OCI-LY7 (cell line): ENCODE measurements around the gene UTP20. TPM values are rescaled to one million over a fixed set of nuclear protein-coding genes. Genes with fewer than 3 reads are reported as not detected.

Source experiments
- BruUV-seq: library from RNA; stranded (reverse); fragments of 400-500 nt; replicated peaks from 2 replicates; lab custom pipeline; 2021; lab: Mats Ljungman, UMichigan
- CTCF ChIA-PET: fragments of 300-600 bp; sonication (Branson Sonifier 250); formaldehyde crosslinking; loops from one replicate; lab custom pipeline; 2022; ENCODE audit warnings: antibody characterized with exemption; ENCODE audit not compliant: unreplicated experiment; lab: Charles Lee
- POLR2A ChIA-PET: fragments of 300-600 bp; sonication (Branson Sonifier 250); formaldehyde crosslinking; loops from one replicate; lab custom pipeline; 2022; ENCODE audit warnings: antibody characterized with exemption; lab: Charles Lee
- DNase-seq: peaks from one replicate; pipeline ENCODE4 v3.0.0-alpha.2; 2015; ENCODE audit warnings: low spot score
- H2AFZ ChIP-seq: fragments of 200-600 bp; sonication (generic), shearing (Covaris generic); 2 replicates; pipeline ENCODE4 v1.6.1; 2014; ENCODE audit warnings: mild to moderate bottlenecking, antibody characterized with exemption, low read length, moderate library complexity
- H3K27ac ChIP-seq: fragments of 200-600 bp; sonication (generic); 2 replicates; pipeline ENCODE4 v1.5.1; 2014; ENCODE audit warnings: mixed run types, low read depth, mild to moderate bottlenecking, moderate library complexity, low read length, inconsistent platforms; ENCODE audit not compliant: poor library complexity, severe bottlenecking
- H3K36me3 ChIP-seq: fragments of 200-600 bp; sonication (generic); 2 replicates; pipeline ENCODE4 v1.6.1; 2014; ENCODE audit warnings: mild to moderate bottlenecking, antibody characterized with exemption, low read length, moderate library complexity, mixed read lengths; ENCODE audit not compliant: insufficient read depth
- H3K4me1 ChIP-seq: fragments of 200-600 bp; sonication (generic); 2 replicates; pipeline ENCODE4 v1.5.1; 2014; ENCODE audit warnings: mild to moderate bottlenecking, low read length; ENCODE audit not compliant: insufficient read depth, poor library complexity, severe bottlenecking
- H3K4me2 ChIP-seq: fragments of 200-600 bp; sonication (generic); 2 replicates; pipeline ENCODE4 v1.6.1; 2014; ENCODE audit warnings: mild to moderate bottlenecking, low read length
- H3K4me3 ChIP-seq: fragments of 200-600 bp; sonication (generic); 2 replicates; pipeline ENCODE4 v1.5.1; 2014; ENCODE audit warnings: mild to moderate bottlenecking, low read depth, low read length; ENCODE audit not compliant: poor library complexity, severe bottlenecking
- H3K79me2 ChIP-seq: fragments of 200-600 bp; sonication (generic); 2 replicates; pipeline ENCODE4 v1.6.1; 2016; ENCODE audit warnings: low read depth, mild to moderate bottlenecking, low read length, moderate library complexity, mixed read lengths; ENCODE audit not compliant: insufficient read depth
- H3K9me2 ChIP-seq: fragments of 200-600 bp; sonication (generic); 2 replicates; pipeline ENCODE4 v1.6.1; 2016; ENCODE audit warnings: mild to moderate bottlenecking, low read length, mixed read lengths; ENCODE audit not compliant: insufficient read depth
- H3K9me3 ChIP-seq: fragments of 200-600 bp; sonication (generic); 2 replicates; pipeline ENCODE4 v1.6.1; 2014; ENCODE audit warnings: mild to moderate bottlenecking, mixed run types, low read length, mixed read lengths
- H4K20me1 ChIP-seq: fragments of 200-600 bp; sonication (generic); 2 replicates; pipeline ENCODE4 v1.6.1; 2014; ENCODE audit warnings: mild to moderate bottlenecking, antibody characterized with exemption, low read length, moderate library complexity, mixed read lengths; ENCODE audit not compliant: insufficient read depth
- CTCF ChIP-seq: fragments of 200-600 bp; sonication (generic); conservative IDR thresholded peaks from 2 replicates; pipeline ENCODE4 v1.5.1; 2014; ENCODE audit warnings: mild to moderate bottlenecking, antibody characterized with exemption, low read length, moderate library complexity, mixed read lengths
- EZH2phosphoT487 ChIP-seq: fragments of 200-600 bp; sonication (generic); IDR thresholded peaks from 2 replicates; pipeline ENCODE4 v1.6.1; 2018; ENCODE audit warnings: low read depth, borderline replicate concordance, mild to moderate bottlenecking, mixed run types, antibody characterized with exemption, low read length, moderate library complexity, mixed read lengths
- intact Hi-C: fragments of 100-400 bp; cut with micrococcal nuclease; formaldehyde crosslinking; loops from one replicate; pipeline ENCODE4 v1.10.0; 2022; ENCODE audit not compliant: unreplicated experiment
- total RNA-seq, 2 experiments: library from RNA; depleted of rRNA in 1 of 2; stranded (reverse); fragments of >200 nt in 1 of 2; shearing (Covaris generic) in 1 of 2; gene quantifications; 2 replicates each; pipeline ENCODE4 v1.2.3, GENCODE V29; 2014 to 2022

UTP20 gene
- total RNA-seq, 2 experiments from 2014 or later: 15.7 to 21.4 TPM

- no TSS peak for BruUV-seq
- ChIA-PET POLR2A (no interaction called here), CTCF (no interaction called here)
- Histone ChIP-seq H3K4me1 (no peaks in the 10 kb centered on the region), H3K27ac (no peak overlapping the region), H3K9me3 (no peaks in the 10 kb centered on the region), H3K9me2 (no peaks in the 10 kb centered on the region), H3K36me3 (peaks cover 87% of the 10 kb centered on the region), H4K20me1 (no peaks in the 10 kb centered on the region), H2AFZ (no peak overlapping the region), H3K4me2 (no peak overlapping the region), H3K79me2 (no peaks in the 10 kb centered on the region), H3K4me3 (no peak overlapping the region)
- no peak for DNase-seq
- TF ChIP-seq CTCF: no peak
- TF ChIP-seq EZH2phosphoT487: no peak
- intact Hi-C loops: no loop called here
These were observed 17.8 kb downstream of the UTP20 start for GRCh38 chr12:101297661-101298060.

GRCh38 chr12:101298426-101298825, 18.5 kb downstream of the UTP20 start:
- ChIA-PET POLR2A (no interaction called here), CTCF (no interaction called here)
- Histone ChIP-seq H3K9me2 (no peaks in the 10 kb centered on the region), H4K20me1 (no peaks in the 10 kb centered on the region), H3K27ac (no peak overlapping the region), H3K4me1 (no peaks in the 10 kb centered on the region), H3K36me3 (peaks cover 88% of the 10 kb centered on the region), H3K79me2 (no peaks in the 10 kb centered on the region), H3K4me3 (no peak overlapping the region), H3K4me2 (no peak overlapping the region), H3K9me3 (no peaks in the 10 kb centered on the region), H2AFZ (no peak overlapping the region)
- no TSS peak for BruUV-seq
- TF ChIP-seq EZH2phosphoT487 (no peak), CTCF (no peak)
- no peak for DNase-seq
- intact Hi-C loops: no loop called here

- no peaks in the 10 kb centered on the region for H3K4me1 ChIP-seq
- no peaks in the 10 kb centered on the region for H3K9me3 ChIP-seq
- H3K79me2 ChIP-seq: no peaks in the 10 kb centered on the region
- TF ChIP-seq EZH2phosphoT487 (no peak), CTCF (no peak)
- H3K9me2 ChIP-seq: no peaks in the 10 kb centered on the region
- no peak overlapping the region for H2AFZ ChIP-seq
- no peak for DNase-seq
- ChIA-PET POLR2A (interaction anchor here (1.0 kb wide), 1 partner anchor 15 kb away, joined by 4 read pairs; no protein-coding TSS in a partner anchor), CTCF (no interaction called here)
- BruUV-seq: no TSS peak
- no peak overlapping the region for H3K4me2 ChIP-seq
- H4K20me1 ChIP-seq: no peaks in the 10 kb centered on the region
- H3K4me3 ChIP-seq: no peak overlapping the region
- no peak overlapping the region for H3K27ac ChIP-seq
- intact Hi-C loops: no loop called here
- H3K36me3 ChIP-seq: peaks cover 90% of the 10 kb centered on the region
These were observed 19.4 kb downstream of the UTP20 start for GRCh38 chr12:101299346-101299745.
